C1 segment of cervical spinal cord (tissue), 14 donors: ENCODE results near the gene CTSG.
"Not testable (repeated sequence)": the region's sequence is repeated elsewhere in the genome, so short reads cannot be mapped to it uniquely, and the experiment has no call there.

Source experiments
- DNase-seq, 14 donors: peaks; one replicate each; lab custom pipeline; 2025; lab: John Stamatoyannopoulos, UW

CTSG gene

DNA sequence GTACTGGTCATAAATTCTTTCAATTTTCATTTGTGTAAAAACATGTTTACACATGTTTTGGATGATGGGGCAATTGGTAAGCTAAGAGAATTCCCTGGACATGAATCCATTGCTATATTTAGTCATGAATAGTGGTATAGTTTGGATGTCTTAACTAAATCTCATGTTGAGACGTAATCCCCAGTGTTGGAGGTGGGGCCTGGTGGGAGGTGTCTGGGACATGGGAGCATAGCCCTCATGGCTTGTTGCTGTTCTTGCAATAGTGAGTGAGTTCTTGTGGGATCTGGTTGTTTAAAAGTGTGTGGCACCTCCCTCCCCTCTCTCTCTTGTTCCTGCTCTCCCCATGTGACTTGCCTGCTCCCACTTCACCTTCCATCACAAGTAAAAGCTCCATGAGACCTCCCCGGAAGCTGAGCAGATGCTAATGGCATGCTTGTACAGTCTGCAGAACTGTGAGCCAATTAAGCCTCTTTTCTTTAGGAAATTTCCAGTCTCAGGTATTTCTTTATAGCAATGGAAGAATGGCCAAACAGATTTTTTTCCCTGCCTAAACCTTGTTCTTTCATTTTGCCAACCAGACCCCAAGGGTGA lies 33.6 kb downstream of the CTSG start:
- DNase-seq: no peak

DNA sequence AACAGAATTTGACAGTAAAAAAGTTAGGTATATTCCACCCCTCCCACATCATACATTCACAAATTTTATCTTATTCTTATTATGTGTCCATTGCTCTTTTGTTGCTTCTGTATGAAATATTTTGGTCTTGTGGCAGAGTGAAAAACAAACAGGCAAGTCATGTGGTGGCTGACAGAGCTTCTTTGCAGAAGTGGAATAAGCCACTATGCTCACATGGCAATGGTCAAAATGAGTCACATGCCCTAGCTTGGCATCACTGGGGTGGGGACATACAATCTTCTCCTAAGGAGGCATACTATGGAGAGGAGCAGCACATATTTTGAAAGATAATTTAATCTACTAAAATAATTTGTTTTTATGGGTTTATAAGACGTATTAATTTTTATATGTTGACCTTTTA lies 40.3 kb downstream of the CTSG start:
- DNase-seq: no peak

GRCh38 chr14:24534286-24534685 lies 41.8 kb downstream of the CTSG start:
- DNase-seq: no peak

- not testable (repeated sequence) for DNase-seq
Measured at GRCh38 chr14:24525877-24526620, 50.0 kb downstream of the CTSG start.
